Stimulated activated CD4-positive, alpha-beta T cell treated with anti-CD3 and anti-CD28 coated beads, TNF-alpha, amount 100 ng/mL, for 48 hours (primary cell): ENCODE data around the gene LMTK3.

Experiments
- DNase-seq, 3 donors: peaks; one replicate each; pipeline ENCODE4 v3.0.0-alpha.2; 2020; ENCODE audit warnings: low read depth in 3 of 3

The LMTK3 gene

GRCh38 chr19:48445606-48446481 lies 65.8 kb downstream of the LMTK3 start, which contains the start of gene GRWD1:
Gene GRWD1, plus strand, starts transcription at chr19:48445983. Its CDS starts 23 bp downstream, at chr19:48446006.
- DNase-seq = peak; percentile 88 to 93 (median 89)

GRCh38 chr19:48445256-48445605 lies 66.4 kb downstream of the LMTK3 start:
- DNase-seq = no peak

GRCh38 chr19:48444936-48445200 lies 66.8 kb downstream of the LMTK3 start:
- no peak for DNase-seq

DNA sequence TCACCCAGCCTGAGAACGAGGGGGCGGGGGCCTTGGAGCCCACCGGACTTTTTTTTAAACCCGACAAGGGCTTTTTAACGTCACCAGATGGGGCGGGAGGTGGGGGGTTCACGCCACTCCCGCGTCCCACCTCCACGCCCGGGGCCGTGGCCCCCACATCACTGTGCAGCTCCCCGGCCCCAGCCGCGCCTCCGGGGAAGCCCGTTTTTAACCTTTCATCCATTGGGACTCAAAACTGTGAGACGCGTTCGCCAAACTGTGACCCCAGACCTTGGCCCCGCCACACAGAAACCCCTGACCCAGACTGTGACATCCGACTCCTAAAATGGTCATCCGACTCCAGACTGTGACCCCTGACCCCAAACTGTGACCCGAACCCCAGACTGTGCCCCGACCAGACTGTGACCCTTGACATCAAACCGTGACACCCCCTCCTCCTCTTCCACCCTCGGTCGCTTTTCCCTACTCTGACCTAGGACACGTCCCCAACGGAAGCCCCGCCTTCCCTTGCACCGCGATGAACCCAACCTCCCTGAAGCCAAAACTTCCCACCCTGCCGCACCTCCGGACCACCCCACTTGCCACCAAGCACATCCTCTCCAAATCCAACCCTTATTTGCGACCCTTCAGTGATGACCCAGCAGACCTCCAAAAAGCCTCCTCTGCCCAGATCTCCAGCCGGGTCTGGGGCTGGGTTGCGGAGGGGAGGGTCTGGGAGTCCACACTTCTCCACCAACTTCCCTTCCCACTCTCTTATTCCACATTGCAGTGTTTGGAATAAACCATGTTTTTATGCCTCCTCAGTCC lies 67.3 kb downstream of the LMTK3 start:
- DNase-seq = no peak

GRCh38 chr19:48443731-48444128 lies 67.9 kb downstream of the LMTK3 start:
- no peak for DNase-seq

DNA sequence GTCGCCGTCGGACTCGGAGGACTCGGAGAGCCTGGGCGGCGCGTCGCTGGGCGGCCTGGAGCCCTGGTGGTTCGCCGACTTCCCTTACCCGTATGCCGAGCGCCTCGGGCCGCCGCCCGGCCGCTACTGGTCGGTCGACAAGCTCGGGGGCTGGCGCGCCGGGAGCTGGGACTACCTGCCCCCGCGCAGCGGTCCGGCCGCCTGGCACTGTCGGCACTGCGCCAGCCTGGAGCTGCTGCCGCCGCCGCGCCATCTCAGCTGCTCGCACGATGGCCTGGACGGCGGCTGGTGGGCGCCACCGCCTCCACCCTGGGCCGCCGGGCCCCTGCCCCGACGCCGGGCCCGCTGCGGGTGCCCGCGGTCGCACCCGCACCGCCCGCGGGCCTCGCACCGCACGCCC lies 68.4 kb downstream of the LMTK3 start:
- no peak for DNase-seq

DNA sequence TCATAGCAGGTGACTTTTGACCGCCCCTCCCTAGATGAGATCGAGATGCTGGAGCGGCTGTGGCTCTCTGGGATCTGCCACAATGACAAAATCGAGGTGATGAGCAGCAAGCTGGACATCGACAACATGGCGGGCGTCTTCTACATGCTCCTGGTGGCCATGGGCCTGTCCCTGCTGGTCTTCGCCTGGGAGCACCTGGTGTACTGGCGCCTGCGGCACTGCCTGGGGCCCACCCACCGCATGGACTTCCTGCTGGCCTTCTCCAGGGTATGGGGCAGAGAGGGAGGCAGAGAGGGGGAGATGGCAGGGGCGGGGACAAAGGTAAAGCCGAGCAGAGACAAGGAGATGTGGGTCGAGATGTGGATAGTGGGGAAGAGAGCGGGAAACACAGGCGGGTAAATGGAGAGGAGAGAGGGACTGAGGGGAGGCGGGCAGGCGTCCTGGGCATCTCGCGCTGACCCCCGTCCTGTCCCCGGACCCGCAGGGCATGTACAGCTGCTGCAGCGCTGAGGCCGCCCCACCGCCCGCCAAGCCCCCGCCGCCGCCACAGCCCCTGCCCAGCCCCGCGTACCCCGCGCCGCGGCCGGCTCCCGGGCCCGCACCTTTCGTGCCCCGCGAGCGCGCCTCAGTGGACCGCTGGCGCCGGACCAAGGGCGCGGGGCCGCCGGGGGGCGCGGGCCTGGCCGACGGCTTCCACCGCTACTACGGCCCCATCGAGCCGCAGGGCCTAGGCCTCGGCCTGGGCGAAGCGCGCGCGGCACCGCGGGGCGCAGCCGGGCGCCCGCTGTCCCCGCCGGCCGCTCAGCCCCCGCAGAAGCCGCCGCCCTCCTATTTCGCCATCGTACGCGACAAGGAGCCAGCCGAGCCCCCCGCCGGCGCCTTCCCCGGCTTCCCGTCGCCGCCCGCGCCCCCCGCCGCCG lies 69.3 kb downstream of the LMTK3 start:
- DNase-seq = no peak

- no peak for DNase-seq
Observed at GRCh38 chr19:48441360-48442050, 70.1 kb downstream of the LMTK3 start.

GRCh38 chr19:48436586-48436985 lies 75.0 kb downstream of the LMTK3 start:
- DNase-seq = no peak
